Vagina (tissue), 2 donors: ENCODE data around the gene TYMS.

Experiments used
- POLR2AphosphoS5 ChIP-seq, 2 donors: sonication (generic); formaldehyde crosslinking; IDR thresholded peaks; one replicate each; pipeline ENCODE4 v1.9.0; 2017; ENCODE audit warnings: antibody characterized with exemption in 2 of 2, mild to moderate bottlenecking in 2 of 2, low read depth in 1 of 2; ENCODE audit not compliant: insufficient read depth in 1 of 2
- TF ChIP-seq, protein P1 (sequence below), 3 experiments: fragments of 450-650 bp in 2 of 3; fragments of 200-600 bp in 1 of 3; sonication (generic) in 1 of 3; IDR thresholded peaks; one replicate each; pipeline ENCODE4 v1.5.1; 2017 to 2019; ENCODE audit warnings: antibody characterized with exemption in 3 of 3, mild to moderate bottlenecking in 2 of 3, moderate library complexity in 2 of 3

DNA sequence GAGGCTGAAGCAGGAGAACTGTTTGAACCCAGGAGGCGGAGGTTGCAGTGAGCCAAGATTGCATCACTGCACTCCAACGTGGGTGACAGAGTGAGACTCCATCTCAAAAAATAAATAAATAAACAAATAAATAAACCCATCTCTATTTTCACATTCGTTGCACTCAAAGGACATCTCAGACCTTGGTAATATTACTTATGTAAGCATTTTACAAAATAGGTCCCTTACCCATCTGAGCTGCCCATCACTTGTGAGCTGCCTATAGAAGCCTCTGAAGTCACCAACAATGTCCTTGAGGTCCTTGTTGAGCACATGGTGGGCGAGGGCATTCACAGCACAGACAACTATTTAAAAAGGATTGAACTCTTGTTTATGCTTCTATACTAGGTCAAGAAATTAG, 39.6 kb downstream of the TYMS start:
- no peak for TF ChIP-seq POLR2AphosphoS5 (IDR thresholded peaks at IDR 0.05; ENCODE audit: insufficient read depth in 1 of 2, low read depth in 1 of 2)
- TF ChIP-seq, protein P1, sequence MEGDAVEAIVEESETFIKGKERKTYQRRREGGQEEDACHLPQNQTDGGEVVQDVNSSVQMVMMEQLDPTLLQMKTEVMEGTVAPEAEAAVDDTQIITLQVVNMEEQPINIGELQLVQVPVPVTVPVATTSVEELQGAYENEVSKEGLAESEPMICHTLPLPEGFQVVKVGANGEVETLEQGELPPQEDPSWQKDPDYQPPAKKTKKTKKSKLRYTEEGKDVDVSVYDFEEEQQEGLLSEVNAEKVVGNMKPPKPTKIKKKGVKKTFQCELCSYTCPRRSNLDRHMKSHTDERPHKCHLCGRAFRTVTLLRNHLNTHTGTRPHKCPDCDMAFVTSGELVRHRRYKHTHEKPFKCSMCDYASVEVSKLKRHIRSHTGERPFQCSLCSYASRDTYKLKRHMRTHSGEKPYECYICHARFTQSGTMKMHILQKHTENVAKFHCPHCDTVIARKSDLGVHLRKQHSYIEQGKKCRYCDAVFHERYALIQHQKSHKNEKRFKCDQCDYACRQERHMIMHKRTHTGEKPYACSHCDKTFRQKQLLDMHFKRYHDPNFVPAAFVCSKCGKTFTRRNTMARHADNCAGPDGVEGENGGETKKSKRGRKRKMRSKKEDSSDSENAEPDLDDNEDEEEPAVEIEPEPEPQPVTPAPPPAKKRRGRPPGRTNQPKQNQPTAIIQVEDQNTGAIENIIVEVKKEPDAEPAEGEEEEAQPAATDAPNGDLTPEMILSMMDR (IDR thresholded peaks at IDR 0.05), result no peak
